ENCODE data around the gene CDH26.

- TF ChIP-seq, protein P1, sequence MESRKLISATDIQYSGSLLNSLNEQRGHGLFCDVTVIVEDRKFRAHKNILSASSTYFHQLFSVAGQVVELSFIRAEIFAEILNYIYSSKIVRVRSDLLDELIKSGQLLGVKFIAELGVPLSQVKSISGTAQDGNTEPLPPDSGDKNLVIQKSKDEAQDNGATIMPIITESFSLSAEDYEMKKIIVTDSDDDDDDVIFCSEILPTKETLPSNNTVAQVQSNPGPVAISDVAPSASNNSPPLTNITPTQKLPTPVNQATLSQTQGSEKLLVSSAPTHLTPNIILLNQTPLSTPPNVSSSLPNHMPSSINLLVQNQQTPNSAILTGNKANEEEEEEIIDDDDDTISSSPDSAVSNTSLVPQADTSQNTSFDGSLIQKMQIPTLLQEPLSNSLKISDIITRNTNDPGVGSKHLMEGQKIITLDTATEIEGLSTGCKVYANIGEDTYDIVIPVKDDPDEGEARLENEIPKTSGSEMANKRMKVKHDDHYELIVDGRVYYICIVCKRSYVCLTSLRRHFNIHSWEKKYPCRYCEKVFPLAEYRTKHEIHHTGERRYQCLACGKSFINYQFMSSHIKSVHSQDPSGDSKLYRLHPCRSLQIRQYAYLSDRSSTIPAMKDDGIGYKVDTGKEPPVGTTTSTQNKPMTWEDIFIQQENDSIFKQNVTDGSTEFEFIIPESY (CRISPR knock-in tag; IDR thresholded peaks at IDR 0.05) = no peak
- TF ChIP-seq NFE2L2 (IDR thresholded peaks at IDR 0.05; ENCODE audit: low read length) = no peak
- TF ChIP-seq ZBTB26 (CRISPR knock-in tag; IDR thresholded peaks at IDR 0.05; ENCODE audit: borderline replicate concordance) = no peak
These were observed 24.9 kb downstream of the CDH26 start for GRCh38 chr20:59983076-59983475.

Data from HepG2 (cell line).